Stimulated activated CD4-positive, alpha-beta T cell treated with anti-CD3 and anti-CD28 coated beads, Interleukin-15, amount 100 ng/mL, for 1 hour (primary cell): ENCODE measurements around the gene PLEKHA6.

Source experiments
- DNase-seq, 2 donors: peaks; one replicate each; pipeline ENCODE4 v3.0.0-alpha.2; 2020; ENCODE audit warnings: low read depth in 1 of 2, low spot score in 1 of 2

The PLEKHA6 gene

DNA sequence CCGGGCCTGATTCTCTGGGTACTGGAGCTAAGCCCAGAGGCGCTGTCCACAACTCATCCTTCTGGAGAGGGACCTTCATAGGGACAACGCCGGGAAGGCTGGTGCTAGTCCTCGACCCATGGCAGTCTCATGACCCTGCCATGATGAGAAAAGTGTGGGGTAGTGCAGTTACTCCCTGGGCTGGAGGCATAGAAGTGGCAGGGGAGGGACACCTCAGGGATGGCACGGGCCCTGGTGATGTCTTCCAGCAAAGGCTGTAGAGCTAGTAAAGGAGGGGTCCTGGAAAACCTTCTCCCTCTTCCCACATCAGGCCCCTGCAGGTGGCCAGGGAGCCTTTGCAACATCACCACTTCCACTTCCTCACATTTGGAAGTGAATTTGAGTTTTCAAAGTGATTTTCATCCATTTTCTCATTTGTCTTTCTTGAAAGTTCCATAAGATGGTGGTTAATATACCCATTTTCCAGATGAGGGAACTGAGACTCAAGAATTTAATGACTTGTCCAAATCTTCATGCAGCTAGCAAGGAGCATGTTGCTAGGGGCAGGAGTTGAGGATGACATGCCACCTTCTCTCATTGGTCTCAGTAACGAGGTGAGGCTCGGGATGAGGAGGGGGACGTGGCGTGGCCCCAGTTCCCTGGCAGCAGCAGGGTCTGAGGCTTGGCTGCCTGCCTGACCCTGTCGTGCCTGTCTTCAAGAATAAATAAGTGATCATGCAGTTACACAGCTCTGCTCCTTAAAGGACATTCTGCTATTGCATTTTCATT, 142.7 kb downstream of the PLEKHA6 start:
- DNase-seq = no peak

DNA sequence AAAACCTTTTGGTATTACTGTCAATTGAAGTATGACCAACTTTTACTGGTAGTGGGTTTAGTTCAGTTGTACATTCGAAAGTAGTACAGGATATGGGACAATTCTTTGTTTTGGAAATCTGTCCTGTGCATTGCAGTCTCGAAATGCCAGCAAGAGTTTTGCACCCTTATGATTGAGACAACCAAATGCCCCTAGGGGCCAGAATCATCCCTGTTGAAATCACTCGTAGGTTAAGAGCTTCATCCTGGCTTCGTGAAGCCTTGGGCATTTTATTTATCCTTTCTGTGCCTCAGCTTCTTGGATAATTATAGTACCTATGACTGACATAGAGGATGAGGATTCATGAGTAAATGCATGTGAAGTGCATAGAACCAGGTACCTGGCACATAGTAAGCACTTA, 143.5 kb downstream of the PLEKHA6 start:
- no peak for DNase-seq

DNA sequence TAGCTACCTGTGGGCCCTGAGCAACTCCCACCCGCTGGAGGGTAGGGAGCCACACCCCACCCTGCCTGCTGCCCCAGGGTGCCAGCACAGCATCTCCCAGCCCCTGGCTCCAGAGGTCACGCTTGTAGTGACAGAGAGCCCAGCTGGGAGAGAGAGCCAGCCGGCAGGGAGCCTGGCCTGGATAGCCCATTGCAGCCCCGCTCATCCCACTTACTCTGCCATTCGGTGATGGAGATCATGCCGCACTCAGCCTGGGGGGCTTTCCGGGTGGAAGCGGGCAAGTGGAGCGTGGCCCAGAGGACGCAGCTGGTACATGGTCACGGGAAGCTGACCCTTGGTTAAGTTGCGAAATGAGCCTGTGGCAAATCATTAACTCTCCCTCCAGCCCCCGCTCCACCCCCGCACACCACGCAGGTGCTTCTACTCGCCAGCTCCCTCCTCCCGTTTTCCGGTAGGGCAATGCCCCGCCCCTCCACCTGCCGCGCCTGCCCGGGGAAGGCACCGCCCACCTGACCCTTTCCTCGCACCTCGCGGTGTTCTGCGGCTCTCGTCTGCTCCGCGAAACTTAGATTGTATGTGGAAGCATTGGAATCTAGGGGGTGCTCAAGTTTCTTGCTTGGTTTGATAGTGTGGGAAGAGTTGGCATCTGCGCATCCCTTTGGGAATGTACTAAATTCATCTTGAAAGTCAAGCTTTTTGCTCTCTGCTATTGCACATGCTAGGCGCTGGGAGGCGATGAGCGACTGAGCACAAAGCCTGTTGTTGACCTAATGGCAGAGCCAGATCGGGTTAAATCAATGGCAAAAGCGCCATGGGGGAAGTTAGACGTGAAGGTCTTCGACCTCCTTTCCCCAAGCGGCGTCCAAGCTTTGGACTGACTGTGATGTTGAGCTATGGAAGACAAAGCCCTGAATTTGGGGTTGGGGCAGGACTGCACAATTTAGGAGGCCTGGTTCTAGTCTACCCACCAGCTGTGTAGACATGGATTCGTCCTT, 145.8 kb downstream of the PLEKHA6 start, which contains the start of gene GOLT1A:
TSS of gene GOLT1A (minus strand) at position 321 of the 995 bp plus-strand sequence. CDS start at position 239, 82 bp downstream.
- DNase-seq = peak in 1 of 2 donors; percentile 20

DNA sequence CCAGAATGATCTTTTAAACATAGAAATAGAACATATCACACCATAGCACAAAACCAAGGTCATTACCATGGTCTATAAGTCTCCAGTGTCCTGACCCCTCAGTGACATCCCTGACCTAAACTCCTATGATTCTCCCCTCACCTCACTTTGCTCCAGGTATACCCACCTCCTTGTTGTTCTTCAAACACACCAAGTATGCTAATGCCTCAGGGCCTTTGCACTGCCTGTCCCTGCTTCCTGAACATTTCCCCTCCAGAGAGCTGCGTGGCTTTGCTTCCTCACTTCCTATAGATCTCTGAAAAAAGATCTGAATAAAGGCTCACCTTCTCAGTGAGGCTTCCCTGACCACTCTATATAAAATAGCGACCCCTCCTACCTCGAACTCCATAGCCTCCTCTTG, 147.0 kb downstream of the PLEKHA6 start:
- DNase-seq = no peak

DNA sequence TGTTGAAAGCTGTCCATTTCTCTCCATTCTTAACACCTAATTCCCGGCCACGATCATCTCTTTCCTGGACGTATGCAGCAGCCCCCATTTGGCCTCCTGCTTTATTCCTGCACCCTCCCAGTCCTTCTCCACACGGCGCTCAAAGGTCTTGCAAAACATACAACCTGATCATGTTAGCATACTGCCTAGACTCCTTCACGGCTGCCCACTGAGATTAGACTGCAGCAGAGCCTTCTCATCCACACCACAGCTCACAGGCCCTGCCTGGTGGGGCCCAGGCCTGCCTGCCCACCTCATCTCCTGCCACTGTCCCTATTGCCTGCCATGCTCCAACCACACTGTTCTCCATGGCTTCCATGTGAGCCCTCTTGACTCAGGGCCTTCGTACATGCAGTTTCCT, 148.7 kb downstream of the PLEKHA6 start:
- DNase-seq = no peak

DNA sequence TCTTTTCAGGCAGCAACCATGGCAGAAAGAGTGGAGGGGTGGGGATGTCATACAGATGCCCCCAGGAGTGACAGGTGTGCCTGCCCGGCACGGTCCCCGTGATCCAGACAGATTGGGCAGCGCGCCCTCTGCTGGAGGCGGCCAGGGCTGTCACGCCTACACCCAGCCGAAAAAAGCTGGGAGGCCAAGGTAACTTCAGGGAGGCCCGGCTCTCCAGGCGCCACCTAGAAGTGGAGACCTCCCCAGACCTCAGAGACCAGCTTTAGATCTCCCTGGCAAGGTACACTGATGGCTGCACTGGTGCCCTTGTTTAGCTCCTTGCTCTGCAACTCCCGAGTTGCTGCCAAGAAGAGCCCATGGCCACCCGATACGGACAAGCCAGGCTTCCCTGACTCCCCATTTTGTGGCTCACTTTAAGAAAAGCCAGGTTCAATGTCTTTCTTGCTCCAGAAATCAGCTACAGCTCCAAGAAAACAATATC, 152.6 kb downstream of the PLEKHA6 start:
- DNase-seq = peak; percentile 37 to 70

DNA sequence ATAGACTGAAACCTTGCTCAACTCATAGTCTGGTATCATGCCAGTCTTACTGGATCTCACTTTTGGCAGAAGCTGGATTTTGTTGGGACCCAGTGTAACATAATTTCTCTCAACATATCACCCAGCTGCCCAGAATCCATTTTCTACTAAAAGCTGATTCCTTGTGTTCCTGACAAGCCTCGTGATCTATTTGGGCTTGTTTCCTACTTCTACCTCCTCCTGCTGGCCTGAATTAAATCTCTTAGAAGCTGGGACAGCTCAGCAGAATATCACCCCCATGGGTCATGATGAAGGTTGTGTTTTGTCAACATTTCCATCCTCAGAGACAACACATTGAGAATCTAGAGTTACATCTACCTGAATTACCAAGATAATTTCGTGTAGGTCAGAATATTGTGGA, 153.6 kb downstream of the PLEKHA6 start:
- DNase-seq = no peak

DNA sequence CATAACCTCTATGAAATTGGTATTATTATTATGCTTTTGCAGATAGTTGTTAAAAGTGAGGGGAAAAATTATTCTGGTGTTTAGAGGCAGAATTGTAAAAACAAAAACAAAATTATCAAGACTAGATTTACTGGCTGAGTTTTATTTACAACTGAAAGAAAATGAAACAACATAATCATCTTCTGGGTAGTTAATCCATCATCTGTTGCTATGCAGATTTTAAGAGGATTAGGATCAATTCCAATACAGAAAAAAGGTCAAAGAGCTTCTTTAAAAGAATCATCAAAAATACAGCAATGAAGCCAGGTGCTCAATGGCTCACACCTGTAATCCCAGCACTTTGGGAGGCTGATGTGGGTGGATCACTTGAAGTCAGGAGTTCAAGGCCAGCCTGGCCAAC, 154.2 kb downstream of the PLEKHA6 start:
- DNase-seq = no peak

DNA sequence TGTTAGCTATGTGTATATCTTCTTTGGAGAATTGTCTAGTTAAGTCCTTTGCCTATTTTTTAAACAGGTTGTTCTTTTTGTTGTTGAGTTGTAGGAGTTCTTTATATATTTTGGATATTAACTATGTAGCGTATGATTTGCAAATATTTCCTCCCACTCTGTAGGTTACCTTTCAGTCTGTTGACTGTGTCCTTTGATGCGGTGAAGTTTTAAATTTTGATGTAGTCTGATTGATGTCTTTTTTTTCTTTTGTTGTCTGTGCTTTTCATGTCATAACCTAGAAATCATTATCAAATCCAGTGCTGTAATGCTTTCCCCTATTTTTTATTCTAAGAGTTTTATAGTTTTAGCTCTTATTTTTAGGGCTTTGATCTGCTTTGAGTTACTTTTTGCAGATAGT, 154.8 kb downstream of the PLEKHA6 start:
- DNase-seq = no peak

DNA sequence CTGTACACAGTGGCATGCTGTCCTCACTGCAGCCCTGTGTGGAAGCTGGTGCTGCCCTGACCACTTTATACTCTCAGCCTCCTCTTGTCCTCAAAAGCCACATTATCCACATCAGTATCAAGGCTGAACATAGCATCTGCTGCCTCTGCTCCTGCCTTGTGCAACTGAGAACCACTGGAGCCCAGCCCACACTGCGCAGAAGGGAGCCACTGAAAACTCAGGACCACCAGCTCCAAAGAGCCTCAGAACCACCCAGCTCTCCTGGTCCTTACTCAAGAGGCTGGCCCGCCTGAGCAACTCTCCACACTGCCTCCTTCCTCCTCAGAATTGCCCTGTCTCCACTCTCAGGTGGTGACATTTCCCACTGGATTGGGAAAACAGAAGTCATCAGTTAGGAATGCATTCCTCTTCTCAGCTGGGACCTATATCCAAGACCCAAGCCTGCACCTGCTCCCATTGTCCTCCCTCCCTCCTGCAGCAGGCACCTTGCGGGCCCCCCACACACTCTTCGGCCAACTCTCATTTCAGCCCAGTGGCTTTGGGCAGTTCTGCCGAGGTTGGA, 156.4 kb downstream of the PLEKHA6 start:
- no peak for DNase-seq

DNA sequence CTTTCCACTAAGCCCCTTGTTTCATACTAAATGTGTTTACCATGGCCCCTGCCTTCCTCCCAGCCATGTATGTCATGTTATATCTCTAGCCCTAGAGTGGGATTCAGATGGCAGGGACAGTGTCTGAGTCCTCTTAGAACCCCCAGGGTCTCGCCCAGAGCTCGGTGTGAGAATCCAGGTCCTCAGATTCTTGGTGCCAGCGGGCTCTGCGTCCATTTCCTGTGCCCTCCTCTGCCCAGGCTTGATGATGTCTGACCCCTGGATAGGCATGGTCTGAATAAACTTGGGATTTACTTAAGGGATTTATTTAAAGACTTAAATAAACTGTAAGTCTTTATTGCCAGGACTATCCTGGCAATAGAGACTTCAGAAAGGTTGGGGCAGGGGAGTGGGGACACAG, 157.2 kb downstream of the PLEKHA6 start:
- DNase-seq = no peak

DNA sequence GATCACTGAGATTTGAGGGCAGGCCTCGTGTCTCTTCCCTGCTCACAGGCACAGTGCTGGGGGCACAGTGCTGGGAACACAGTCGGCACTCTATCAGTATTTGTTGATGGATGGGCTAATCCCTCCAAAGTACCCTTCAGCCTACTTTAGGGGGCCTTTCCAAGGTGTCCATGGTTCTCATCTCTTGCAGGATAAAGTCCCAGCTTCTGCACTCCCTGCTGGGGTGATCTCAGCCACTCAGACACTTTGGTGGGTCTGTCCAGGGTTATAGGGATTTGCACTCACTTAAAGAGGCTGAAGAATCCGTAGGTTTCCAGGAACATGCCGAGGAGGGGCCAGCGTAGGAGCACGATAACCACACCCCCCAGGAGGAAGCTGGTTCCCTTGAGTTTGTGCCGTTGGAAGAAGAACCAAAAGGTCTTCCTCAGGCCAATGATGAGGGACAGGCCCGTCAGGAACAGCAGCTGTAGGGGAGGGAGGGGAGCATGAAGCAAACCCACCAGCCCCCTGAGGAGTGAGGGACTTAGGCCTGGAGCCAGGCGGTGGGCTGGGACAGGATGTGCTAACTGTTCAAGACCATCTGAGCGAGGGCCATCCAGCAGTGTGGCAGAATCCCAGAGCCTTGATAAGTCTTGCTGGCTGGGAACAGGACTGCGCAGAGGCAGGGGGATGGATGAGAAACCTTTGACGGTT, 158.2 kb downstream of the PLEKHA6 start:
- DNase-seq = no peak

DNA sequence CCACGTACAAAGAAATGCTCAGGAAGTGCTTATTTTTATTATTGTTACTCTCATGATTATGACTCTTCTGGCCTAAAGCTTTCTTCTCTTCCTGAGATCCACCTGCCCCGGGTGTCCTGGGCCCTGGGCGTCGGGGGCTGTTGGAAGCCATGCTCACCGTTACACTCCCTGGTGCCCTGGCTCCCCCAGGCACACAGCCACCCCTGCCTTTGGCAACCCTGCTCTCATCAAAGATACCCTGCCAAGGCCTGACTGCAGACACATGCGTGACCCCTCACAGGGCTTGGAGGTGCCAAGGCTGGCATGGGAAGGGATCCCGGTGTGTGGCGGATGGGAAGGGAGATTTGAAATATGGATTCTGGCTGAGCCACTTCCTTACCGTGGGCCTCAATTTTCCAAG, 160.2 kb downstream of the PLEKHA6 start:
- no peak for DNase-seq

DNA sequence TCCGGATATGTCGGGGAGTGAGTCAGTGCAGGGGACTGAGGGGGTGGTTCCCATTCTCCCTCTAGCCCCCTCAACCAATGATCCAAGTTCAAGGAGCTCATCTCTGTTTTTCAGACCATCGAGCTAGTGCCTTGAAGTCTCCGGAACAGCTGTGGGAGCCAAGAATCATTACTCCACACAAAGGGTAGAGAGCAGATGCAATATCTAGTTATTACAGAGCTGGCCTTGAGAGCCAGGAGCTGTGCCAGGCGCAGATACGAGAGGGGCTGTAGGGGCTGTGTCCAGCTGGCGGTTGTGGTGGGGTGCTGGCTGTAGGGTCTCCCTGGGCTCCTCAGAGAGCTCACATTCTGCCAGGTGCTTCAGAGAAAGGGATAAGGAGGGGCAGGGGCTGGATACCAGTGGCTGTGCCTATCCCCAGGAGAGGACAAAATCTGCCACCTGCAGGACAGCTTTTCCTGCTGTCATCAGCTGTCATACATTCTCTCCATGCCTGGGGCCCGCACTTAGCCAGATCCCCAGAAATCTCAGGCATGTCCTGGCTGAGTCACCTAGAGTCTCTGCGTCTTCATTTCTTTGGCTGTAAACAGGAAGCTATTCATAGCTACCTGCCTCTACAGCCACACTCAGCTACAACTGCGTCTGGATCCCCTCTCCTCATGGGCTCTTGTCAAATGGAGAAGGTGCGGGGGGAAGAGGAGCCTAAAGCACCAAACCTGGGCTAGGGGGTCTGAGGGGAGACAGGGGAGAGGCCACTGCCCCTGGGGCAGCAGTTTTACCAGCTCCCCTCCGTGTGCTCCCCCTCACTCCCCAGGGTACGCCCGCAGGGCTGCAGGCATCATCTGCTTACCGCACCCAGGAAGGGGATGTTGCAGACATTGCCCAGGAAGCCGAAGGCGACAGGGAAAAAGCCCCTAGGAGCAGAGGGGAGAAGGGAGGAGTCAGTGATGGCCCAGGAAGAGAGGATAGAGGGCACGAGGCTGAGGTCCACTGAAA, 161.1 kb downstream of the PLEKHA6 start:
- DNase-seq = no peak

DNA sequence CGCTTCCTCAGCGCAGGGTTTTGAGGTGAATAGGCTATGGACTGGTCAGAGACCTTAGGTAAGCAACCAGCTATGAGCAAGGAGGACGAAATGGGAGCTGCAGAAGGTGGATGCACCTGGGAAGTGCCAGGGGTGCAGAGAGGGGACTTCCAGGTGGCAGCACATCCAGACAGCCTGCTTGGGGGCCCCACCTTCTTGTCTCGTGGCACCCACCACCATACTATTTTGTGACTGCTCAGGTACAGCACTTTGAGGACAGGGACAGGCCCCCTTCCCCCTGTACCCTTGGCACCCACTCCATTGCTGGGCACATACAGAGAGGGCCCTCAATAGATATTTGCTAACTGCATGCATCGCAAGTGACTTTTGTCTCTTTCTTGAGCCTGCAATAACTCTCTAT, 162.7 kb downstream of the PLEKHA6 start:
- no peak for DNase-seq

DNA sequence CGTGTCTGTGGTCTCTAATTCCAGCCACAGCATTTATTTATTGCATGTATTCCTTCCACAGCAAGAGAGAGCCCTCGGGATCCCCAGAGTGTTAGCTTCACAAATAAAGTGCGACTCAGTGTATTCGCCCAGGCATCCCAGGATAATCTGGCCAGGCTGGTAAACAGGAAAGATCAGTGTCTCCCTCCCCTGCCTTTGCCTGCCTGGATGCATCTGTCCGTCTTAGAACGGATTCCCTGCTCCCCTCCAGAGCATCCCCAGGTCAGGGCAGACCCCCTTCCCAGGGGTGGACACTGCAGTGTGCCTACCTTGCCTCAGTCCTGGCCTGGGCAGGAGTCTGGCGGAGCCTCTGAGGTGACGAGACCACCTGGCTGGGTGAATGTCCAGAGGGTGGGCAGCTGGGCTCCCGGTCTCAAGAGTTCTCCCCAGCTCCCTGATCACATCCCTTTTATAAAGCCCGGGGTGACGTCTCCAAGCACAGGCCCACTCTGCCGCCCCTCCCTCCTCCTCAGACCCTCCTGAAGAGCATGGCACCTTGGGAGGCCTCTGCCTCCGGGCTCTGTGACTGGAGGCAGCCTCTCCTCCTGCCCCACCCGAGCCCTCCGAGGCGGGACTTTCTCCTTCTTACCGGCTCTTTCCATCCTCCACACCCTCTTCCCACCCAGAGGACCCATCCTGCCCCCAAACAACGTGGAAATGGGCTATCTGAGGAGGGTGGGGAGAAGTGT, 163.5 kb downstream of the PLEKHA6 start, which contains the start of gene KISS1:
TSS of gene KISS1 (minus strand) at position 424 of the 728 bp plus-strand sequence. CDS start 3,615 bp downstream, outside the sequence.
- DNase-seq = no peak

DNA sequence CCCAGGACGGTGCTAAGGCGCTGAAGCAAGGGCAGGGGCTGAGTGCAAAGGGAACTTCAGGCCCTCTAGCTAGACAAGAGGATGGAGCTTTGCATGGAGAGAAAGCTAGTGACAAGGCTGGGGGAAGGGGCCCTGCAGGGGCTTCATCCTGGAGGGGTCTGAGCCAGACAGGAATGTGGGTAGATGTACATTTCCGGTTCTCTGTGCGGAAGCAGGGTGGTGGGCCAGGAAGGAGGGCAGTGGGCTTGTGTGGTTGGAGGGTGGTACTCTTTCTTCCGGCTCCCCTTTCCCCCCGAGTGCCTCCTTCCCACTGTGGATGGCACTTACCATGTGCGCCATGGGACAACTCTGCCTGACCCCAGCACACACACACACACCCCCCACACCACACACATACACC, 165.0 kb downstream of the PLEKHA6 start:
- DNase-seq = no peak

DNA sequence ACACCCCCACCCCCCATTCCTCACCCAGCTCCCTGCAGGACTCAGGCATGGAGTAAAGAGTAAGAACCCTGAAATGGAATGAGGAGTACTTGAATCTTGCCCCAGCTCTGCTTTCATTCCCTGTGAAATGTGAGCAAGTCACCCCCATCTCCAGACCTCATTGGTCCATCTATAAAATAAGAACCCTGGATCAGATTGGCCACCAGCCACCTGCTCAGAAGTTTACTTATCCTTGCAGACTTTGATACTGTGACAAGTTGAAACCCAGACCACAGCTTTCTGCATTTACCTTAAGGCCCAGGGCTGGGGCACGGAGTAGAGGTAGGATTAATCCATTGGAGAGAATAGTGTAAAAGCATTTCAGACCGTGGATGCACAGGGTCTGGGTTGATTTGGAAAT, 165.6 kb downstream of the PLEKHA6 start:
- no peak for DNase-seq
